Measurements from ENCODE around the gene TBCC. TPM values are rescaled to one million over a fixed set of nuclear protein-coding genes. Genes with fewer than 3 reads are reported as not detected.
A peak's percentile ranks its signal among the peaks of the same experiment; 100 is the strongest.

The TBCC gene
- total and polyA plus RNA-seq, 2 of the 13 experiments (the other 11 are each of a cell fraction or from before 2014, with no cell fraction given) = 14.8 to 36.1 TPM

DNA sequence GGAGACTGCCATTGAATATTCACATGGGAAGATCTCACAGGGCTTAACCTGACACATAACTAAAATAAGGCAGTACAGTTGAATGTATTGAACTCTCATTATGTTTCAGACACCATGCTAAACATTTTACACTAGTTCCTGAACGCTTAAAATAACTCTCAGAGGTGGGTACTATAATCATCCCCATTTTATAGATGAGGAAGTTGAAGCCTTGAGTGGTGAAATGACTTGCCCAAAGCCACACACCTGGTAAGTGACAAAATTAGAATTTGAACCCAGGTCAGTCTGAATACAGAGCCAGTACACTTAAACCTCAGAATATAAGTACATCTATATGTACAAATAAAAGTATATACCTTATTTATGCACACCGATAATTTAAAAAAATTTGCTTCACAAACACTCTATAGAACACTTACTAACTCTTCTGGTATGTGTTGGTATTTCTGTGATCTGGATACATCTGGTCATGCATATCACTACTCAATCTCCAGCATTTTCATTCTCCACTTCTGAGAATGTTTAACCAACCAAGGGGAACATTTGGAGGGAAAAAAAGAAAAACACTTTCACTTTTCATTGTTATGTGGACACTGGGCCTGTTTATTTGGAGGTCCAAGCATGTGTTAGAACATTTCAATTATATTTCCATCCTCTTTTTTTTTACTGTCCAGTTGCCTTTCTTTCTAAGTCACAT is 31.4 kb upstream of the TBCC start (continued):
- TF ChIP-seq, protein P1, sequence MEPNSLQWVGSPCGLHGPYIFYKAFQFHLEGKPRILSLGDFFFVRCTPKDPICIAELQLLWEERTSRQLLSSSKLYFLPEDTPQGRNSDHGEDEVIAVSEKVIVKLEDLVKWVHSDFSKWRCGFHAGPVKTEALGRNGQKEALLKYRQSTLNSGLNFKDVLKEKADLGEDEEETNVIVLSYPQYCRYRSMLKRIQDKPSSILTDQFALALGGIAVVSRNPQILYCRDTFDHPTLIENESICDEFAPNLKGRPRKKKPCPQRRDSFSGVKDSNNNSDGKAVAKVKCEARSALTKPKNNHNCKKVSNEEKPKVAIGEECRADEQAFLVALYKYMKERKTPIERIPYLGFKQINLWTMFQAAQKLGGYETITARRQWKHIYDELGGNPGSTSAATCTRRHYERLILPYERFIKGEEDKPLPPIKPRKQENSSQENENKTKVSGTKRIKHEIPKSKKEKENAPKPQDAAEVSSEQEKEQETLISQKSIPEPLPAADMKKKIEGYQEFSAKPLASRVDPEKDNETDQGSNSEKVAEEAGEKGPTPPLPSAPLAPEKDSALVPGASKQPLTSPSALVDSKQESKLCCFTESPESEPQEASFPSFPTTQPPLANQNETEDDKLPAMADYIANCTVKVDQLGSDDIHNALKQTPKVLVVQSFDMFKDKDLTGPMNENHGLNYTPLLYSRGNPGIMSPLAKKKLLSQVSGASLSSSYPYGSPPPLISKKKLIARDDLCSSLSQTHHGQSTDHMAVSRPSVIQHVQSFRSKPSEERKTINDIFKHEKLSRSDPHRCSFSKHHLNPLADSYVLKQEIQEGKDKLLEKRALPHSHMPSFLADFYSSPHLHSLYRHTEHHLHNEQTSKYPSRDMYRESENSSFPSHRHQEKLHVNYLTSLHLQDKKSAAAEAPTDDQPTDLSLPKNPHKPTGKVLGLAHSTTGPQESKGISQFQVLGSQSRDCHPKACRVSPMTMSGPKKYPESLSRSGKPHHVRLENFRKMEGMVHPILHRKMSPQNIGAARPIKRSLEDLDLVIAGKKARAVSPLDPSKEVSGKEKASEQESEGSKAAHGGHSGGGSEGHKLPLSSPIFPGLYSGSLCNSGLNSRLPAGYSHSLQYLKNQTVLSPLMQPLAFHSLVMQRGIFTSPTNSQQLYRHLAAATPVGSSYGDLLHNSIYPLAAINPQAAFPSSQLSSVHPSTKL (CRISPR knock-in tag; IDR thresholded peaks at IDR 0.05) = peak; percentile 20; the same call in 1 of the 2 replicates
- TF ChIP-seq, protein P2, sequence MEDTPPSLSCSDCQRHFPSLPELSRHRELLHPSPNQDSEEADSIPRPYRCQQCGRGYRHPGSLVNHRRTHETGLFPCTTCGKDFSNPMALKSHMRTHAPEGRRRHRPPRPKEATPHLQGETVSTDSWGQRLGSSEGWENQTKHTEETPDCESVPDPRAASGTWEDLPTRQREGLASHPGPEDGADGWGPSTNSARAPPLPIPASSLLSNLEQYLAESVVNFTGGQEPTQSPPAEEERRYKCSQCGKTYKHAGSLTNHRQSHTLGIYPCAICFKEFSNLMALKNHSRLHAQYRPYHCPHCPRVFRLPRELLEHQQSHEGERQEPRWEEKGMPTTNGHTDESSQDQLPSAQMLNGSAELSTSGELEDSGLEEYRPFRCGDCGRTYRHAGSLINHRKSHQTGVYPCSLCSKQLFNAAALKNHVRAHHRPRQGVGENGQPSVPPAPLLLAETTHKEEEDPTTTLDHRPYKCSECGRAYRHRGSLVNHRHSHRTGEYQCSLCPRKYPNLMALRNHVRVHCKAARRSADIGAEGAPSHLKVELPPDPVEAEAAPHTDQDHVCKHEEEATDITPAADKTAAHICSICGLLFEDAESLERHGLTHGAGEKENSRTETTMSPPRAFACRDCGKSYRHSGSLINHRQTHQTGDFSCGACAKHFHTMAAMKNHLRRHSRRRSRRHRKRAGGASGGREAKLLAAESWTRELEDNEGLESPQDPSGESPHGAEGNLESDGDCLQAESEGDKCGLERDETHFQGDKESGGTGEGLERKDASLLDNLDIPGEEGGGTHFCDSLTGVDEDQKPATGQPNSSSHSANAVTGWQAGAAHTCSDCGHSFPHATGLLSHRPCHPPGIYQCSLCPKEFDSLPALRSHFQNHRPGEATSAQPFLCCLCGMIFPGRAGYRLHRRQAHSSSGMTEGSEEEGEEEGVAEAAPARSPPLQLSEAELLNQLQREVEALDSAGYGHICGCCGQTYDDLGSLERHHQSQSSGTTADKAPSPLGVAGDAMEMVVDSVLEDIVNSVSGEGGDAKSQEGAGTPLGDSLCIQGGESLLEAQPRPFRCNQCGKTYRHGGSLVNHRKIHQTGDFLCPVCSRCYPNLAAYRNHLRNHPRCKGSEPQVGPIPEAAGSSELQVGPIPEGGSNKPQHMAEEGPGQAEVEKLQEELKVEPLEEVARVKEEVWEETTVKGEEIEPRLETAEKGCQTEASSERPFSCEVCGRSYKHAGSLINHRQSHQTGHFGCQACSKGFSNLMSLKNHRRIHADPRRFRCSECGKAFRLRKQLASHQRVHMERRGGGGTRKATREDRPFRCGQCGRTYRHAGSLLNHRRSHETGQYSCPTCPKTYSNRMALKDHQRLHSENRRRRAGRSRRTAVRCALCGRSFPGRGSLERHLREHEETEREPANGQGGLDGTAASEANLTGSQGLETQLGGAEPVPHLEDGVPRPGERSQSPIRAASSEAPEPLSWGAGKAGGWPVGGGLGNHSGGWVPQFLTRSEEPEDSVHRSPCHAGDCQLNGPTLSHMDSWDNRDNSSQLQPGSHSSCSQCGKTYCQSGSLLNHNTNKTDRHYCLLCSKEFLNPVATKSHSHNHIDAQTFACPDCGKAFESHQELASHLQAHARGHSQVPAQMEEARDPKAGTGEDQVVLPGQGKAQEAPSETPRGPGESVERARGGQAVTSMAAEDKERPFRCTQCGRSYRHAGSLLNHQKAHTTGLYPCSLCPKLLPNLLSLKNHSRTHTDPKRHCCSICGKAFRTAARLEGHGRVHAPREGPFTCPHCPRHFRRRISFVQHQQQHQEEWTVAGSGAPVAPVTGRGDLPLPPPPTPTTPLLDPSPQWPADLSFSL (CRISPR knock-in tag; IDR thresholded peaks at IDR 0.05) = no peak
- TF ChIP-seq KAT7 (CRISPR knock-in tag; IDR thresholded peaks at IDR 0.05; ENCODE audit: borderline replicate concordance) (no peak), ZNF563 (CRISPR knock-in tag; IDR thresholded peaks at IDR 0.05) (no peak), CREB1 (IDR thresholded peaks at IDR 0.05) (no peak), CREB1 (CRISPR knock-in tag; IDR thresholded peaks at IDR 0.05) (0 out of 2 replicates have a peak, but pooled peaks have one; percentile 1), ZNF160 (CRISPR knock-in tag; IDR thresholded peaks at IDR 0.05) (no peak), ZNF790 (CRISPR knock-in tag; IDR thresholded peaks at IDR 0.05; ENCODE audit: borderline replicate concordance) (no peak)
- TF ChIP-seq, protein P3, sequence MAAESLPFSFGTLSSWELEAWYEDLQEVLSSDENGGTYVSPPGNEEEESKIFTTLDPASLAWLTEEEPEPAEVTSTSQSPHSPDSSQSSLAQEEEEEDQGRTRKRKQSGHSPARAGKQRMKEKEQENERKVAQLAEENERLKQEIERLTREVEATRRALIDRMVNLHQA (CRISPR knock-in tag; IDR thresholded peaks at IDR 0.05) = no peak
- TF ChIP-seq, protein P4, sequence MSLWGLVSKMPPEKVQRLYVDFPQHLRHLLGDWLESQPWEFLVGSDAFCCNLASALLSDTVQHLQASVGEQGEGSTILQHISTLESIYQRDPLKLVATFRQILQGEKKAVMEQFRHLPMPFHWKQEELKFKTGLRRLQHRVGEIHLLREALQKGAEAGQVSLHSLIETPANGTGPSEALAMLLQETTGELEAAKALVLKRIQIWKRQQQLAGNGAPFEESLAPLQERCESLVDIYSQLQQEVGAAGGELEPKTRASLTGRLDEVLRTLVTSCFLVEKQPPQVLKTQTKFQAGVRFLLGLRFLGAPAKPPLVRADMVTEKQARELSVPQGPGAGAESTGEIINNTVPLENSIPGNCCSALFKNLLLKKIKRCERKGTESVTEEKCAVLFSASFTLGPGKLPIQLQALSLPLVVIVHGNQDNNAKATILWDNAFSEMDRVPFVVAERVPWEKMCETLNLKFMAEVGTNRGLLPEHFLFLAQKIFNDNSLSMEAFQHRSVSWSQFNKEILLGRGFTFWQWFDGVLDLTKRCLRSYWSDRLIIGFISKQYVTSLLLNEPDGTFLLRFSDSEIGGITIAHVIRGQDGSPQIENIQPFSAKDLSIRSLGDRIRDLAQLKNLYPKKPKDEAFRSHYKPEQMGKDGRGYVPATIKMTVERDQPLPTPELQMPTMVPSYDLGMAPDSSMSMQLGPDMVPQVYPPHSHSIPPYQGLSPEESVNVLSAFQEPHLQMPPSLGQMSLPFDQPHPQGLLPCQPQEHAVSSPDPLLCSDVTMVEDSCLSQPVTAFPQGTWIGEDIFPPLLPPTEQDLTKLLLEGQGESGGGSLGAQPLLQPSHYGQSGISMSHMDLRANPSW (CRISPR knock-in tag; IDR thresholded peaks at IDR 0.05; ENCODE audit: borderline replicate concordance) = no peak
